Gastrocnemius medialis (tissue), 4 donors: ENCODE data around the gene GPR183. TPM values are rescaled to one million over a fixed set of nuclear protein-coding genes. Genes with fewer than 3 reads are reported as not detected.

Experiments
- ATAC-seq, 2 donors: fragments of 150-250 bp; one replicate each; pipeline ENCODE4 v1.9.1; 2016
- DNase-seq, 2 donors: peaks; one replicate each; pipeline ENCODE4 v3.0.0-alpha.2; 2019
- H3K27ac ChIP-seq, 4 donors: fragments of 200-600 bp; sonication (generic); 1 replicate in 1 of 4; 2 replicates in 3 of 4; pipeline ENCODE4 v1.5.1; 2016 to 2018; ENCODE audit warnings: mild to moderate bottlenecking in 2 of 4, moderate library complexity in 1 of 4
- H3K27me3 ChIP-seq, 3 donors: fragments of 200-600 bp; sonication (generic) in 2 of 3; 1 replicate in 1 of 3; 2 replicates in 2 of 3; pipeline versions ENCODE4 v1.5.1 to v1.6.0; 2016 to 2019; ENCODE audit warnings: mild to moderate bottlenecking in 1 of 3, moderate library complexity in 1 of 3
- H3K36me3 ChIP-seq, 2 donors: fragments of 200-600 bp; sonication (generic) in 1 of 2; one replicate each; pipeline ENCODE4 v1.5.1; 2017 to 2018
- H3K4me1 ChIP-seq, 2 donors: fragments of 200-600 bp; sonication (generic) in 1 of 2; one replicate each; pipeline ENCODE4 v1.5.1; 2016 to 2017; ENCODE audit warnings: mild to moderate bottlenecking in 2 of 2
- H3K4me3 ChIP-seq, 4 donors: fragments of 200-600 bp; sonication (generic) in 3 of 4; 1 replicate in 1 of 4; 2 replicates in 3 of 4; pipeline ENCODE4 v1.5.1; 2016 to 2019; ENCODE audit warnings: mild to moderate bottlenecking in 2 of 4
- H3K9me3 ChIP-seq, 3 donors: fragments of 200-600 bp; sonication (generic) in 2 of 3; 1 replicate in 1 of 3; 2 replicates in 2 of 3; pipeline ENCODE4 v1.5.1; 2016 to 2019
- CTCF ChIP-seq, 5 experiments: fragments of 450-650 bp in 3 of 5; fragments of 200-600 bp in 2 of 5; sonication (generic) in 2 of 5; IDR thresholded peaks in 4 of 5; conservative IDR thresholded peaks in 1 of 5; 1 replicate in 4 of 5; 2 replicates in 1 of 5; pipeline ENCODE4 v1.5.1; 2016 to 2019; ENCODE audit warnings: antibody characterized with exemption in 5 of 5, mild to moderate bottlenecking in 3 of 5, moderate library complexity in 3 of 5
- POLR2A ChIP-seq, 2 donors: fragments of 450-650 bp; IDR thresholded peaks; one replicate each; pipeline ENCODE4 v1.6.1; 2017; ENCODE audit warnings: antibody characterized with exemption in 2 of 2, mild to moderate bottlenecking in 2 of 2, moderate library complexity in 2 of 2
- in situ Hi-C, 4 donors: fragments of 200-750 bp; cut with MboI; loops; one replicate each; pipeline versions ENCODE4 v1.15.0 to v1.8.0; 2017; ENCODE audit warnings: low sequenced_read_pairs in 4 of 4
- intact Hi-C: fragments of 100-400 bp; cut with DNase I; formaldehyde crosslinking; loops from one replicate; pipeline ENCODE4 v1.15.1; 2023; ENCODE audit warnings: low total_unique reads
- total RNA-seq, 4 donors: library from RNA; depleted of rRNA; stranded (reverse); fragments of >200 nt; gene quantifications; one replicate each; pipeline versions ENCODE4 v1.1.0 to v1.2.3, GENCODE V29; 2016

Gene GPR183
- total RNA-seq, 4 donors from 2014 or later = 0.49 to 3.4 (median 2.5) TPM

- in situ Hi-C loops = no loop called here
- H3K36me3 ChIP-seq = no peaks in the 10 kb centered on the region
- intact Hi-C loops = no loop called here
- no peak overlapping the region for H3K27ac ChIP-seq
- TF ChIP-seq POLR2A (IDR thresholded peaks at IDR 0.05) (no peak), CTCF (IDR thresholded peaks at IDR 0.05 in 4 of 5, conservative IDR thresholded peaks at IDR 0.05 in 1 of 5) (no peak)
- DNase-seq = no peak
- ATAC-seq = no peak
- H3K9me3 ChIP-seq = no peaks in the 10 kb centered on the region
- H3K27me3 ChIP-seq = no peaks in the 10 kb centered on the region
- H3K4me3 ChIP-seq = no peak overlapping the region
- H3K4me1 ChIP-seq = peaks cover 0 to 9% of the 10 kb centered on the region in 2 donors
These were observed 44.6 kb upstream of the GPR183 start for GRCh38 chr13:99351772-99352171.

- Histone ChIP-seq H3K4me3 (no peak overlapping the region), H3K9me3 (no peaks in the 10 kb centered on the region), H3K36me3 (no peaks in the 10 kb centered on the region), H3K27me3 (no peaks in the 10 kb centered on the region), H3K4me1 (peaks cover 0 to 13% of the 10 kb centered on the region in 2 donors), H3K27ac (no peak overlapping the region)
- ATAC-seq (no peak), DNase-seq (no peak)
- intact Hi-C loops = no loop called here
- in situ Hi-C loops = no loop called here
- TF ChIP-seq POLR2A (IDR thresholded peaks at IDR 0.05) (no peak), CTCF (IDR thresholded peaks at IDR 0.05 in 4 of 5, conservative IDR thresholded peaks at IDR 0.05 in 1 of 5) (no peak)
These were observed 43.0 kb upstream of the GPR183 start for GRCh38 chr13:99350191-99350590.

DNA sequence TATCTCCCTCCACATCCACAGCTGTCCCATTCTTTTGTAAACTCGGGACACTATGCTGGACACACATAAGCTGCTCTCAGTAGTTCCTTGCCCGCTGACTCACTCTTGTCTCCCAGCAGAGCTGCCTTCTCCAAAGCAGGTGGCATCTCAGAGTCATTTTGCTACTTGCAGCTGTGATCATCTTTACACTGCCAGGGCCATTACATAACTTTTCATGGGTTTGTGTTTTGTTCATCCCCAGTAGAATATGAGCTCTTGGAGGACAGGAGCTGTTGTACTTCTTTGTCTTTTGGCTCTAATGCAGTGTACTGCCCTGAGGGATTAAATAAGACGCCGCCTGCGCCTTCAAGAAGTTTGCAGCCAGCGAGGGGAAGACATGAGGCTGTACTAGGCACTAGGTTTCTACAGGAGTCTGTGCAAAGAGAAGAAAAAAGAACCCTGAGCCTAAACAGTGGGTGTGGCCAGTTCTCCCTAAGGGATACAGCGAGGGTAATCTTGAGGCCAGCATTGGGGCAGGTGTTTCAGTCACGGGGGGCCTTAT, 40.8 kb upstream of the GPR183 start:
- in situ Hi-C loops = no loop called here
- H3K9me3 ChIP-seq = no peaks in the 10 kb centered on the region
- ATAC-seq = peak; percentile 92 to 94

DNA sequence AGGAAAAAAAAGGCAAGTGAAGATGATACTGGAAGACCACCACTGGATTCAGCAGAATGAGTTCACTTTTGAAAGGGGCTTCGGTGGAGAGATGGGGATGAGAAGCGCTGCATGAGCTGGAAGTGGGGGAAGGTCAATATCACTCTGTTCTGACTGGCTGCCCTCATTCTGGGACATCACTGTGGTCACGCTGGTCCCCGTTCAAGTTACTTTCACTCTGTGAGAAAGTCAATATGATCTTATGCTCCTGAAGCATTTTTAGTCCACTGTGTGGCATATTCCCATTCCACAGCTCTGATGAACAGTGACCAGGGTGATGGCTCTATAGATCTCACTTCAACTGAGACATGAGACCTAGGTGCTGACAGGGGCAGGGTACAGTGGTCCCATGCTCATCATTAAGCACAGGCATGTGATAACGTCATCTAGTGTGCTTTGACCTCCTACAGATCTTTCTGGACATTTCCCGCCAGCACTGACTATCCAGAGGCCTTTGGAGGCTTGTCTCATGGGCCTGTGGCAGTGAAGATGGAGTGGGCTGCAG, 40.2 kb upstream of the GPR183 start:
- in situ Hi-C loops (no loop called here), intact Hi-C loops (no loop called here)
- H3K9me3 ChIP-seq = no peaks in the 10 kb centered on the region
- ATAC-seq (peak; percentile 35 to 50), DNase-seq (no peak)
- peak overlapping the region; percentile 40 to 82 (median 75) for H3K27ac ChIP-seq
- no peaks in the 10 kb centered on the region for H3K27me3 ChIP-seq
- H3K36me3 ChIP-seq = peaks cover 0 to 12% of the 10 kb centered on the region in 2 donors
- H3K4me3 ChIP-seq = no peak overlapping the region
- no peak for TF ChIP-seq POLR2A (IDR thresholded peaks at IDR 0.05)
- peaks cover 0 to 13% of the 10 kb centered on the region in 2 donors for H3K4me1 ChIP-seq

More for the DNA sequence above, 40.8 kb upstream of the GPR183 start:
- Histone ChIP-seq H3K36me3 (peaks cover 0 to 7% of the 10 kb centered on the region in 2 donors), H3K27ac (peak overlapping the region; percentile 40 to 82 (median 75)), H3K4me1 (peaks cover 0 to 13% of the 10 kb centered on the region in 2 donors), H3K4me3 (no peak overlapping the region), H3K27me3 (no peaks in the 10 kb centered on the region)
- TF ChIP-seq CTCF (IDR thresholded peaks at IDR 0.05 in 4 of 5, conservative IDR thresholded peaks at IDR 0.05 in 1 of 5) (no peak), POLR2A (IDR thresholded peaks at IDR 0.05) (no peak)
- intact Hi-C loops = no loop called here
- DNase-seq = peak; percentile 71 to 77

DNA sequence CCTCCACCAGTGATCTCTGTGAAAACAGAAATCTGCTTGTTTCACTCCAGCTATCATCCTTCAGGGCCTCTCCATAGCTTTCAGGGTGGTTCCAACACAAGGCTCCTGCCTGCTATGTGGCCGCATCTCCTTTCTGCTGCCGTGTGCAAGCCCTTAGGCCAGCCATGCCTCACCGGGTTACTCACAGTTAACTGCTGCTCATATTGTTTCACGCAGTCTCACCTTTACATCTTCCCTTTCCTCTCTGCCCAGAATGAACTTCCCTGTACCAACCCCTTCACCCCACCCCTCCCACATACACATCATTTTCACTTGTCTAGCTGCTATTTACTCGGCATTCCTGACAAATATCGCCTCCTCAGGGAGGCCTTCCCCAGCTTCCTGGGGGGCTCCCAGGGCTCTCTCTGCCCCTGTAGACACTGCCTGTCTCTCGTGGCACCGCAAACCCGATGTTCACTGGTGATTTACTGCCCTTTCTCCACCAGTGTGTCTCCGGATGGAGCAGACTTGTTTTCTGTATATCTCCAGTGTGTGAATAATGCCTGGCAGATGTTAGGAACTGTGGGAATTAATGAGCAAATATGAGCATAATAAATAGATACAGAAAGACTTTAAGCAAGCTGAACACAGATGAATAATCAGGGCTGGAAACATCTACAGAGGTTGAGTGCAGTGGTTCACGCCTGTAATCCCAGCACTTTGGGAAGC, 39.3 kb upstream of the GPR183 start:
- Histone ChIP-seq H3K4me1 (peaks cover 0 to 13% of the 10 kb centered on the region in 2 donors), H3K27me3 (no peaks in the 10 kb centered on the region), H3K27ac (peak overlapping the region in 3 of 4 donors; percentile 70 to 82 (median 80)), H3K9me3 (no peaks in the 10 kb centered on the region), H3K36me3 (peaks cover 0 to 21% of the 10 kb centered on the region in 2 donors), H3K4me3 (no peak overlapping the region)
- no peak for TF ChIP-seq CTCF (IDR thresholded peaks at IDR 0.05 in 4 of 5, conservative IDR thresholded peaks at IDR 0.05 in 1 of 5)
- TF ChIP-seq POLR2A (IDR thresholded peaks at IDR 0.05) = no peak
- ATAC-seq (no peak), DNase-seq (no peak)
- in situ Hi-C loops = no loop called here
- intact Hi-C loops = no loop called here
